ENCODE measurements around the gene MTFMT.
"Not testable (repeated sequence)": the region's sequence is repeated elsewhere in the genome, so short reads cannot be mapped to it uniquely, and the experiment has no call there.

The MTFMT gene

GRCh38 chr15:65028921-65029735 lies at the start of gene MTFMT:
Gene MTFMT (minus strand): TSS chr15:65029639. CDS start chr15:65029613, 26 bp downstream.
- DNase-seq, result peak; percentile 97

- DNase-seq, result peak; percentile 57
Observed at GRCh38 chr15:65077981-65078352, 48.5 kb upstream of the MTFMT start.

- DNase-seq, result no peak
Observed at GRCh38 chr15:65077291-65077980, 48.0 kb upstream of the MTFMT start.

- no peak for DNase-seq
Observed at GRCh38 chr15:65076486-65077290, 47.2 kb upstream of the MTFMT start, which contains the start of gene KBTBD13. Gene KBTBD13 (plus strand): TSS chr15:65076746. CDS start chr15:65076816, 70 bp downstream.

- not testable (repeated sequence) for DNase-seq
Observed at GRCh38 chr15:65075607-65076395, 46.4 kb upstream of the MTFMT start.

GRCh38 chr15:65074946-65075345 lies 45.5 kb upstream of the MTFMT start:
- not testable (repeated sequence) for DNase-seq

GRCh38 chr15:65072617-65073016 lies 43.2 kb upstream of the MTFMT start:
- DNase-seq, result no peak

- DNase-seq, result no peak
Observed at GRCh38 chr15:65072027-65072426, 42.6 kb upstream of the MTFMT start.

GRCh38 chr15:65071381-65071811 lies 42.0 kb upstream of the MTFMT start:
- no peak for DNase-seq

GRCh38 chr15:65069779-65070546 lies 40.5 kb upstream of the MTFMT start:
- no peak for DNase-seq

- DNase-seq, result no peak
Observed at GRCh38 chr15:65069179-65069578, 39.7 kb upstream of the MTFMT start.

GRCh38 chr15:65068403-65068788 lies 39.0 kb upstream of the MTFMT start:
- DNase-seq, result no peak

GRCh38 chr15:65067645-65068402 lies 38.4 kb upstream of the MTFMT start, which contains the start of gene RASL12:
Gene RASL12 (minus strand): TSS chr15:65067991. CDS start chr15:65067835, 156 bp downstream.
- no peak for DNase-seq

- DNase-seq, result no peak
Observed at GRCh38 chr15:65067317-65067644, 37.8 kb upstream of the MTFMT start.

GRCh38 chr15:65066635-65067316 lies 37.3 kb upstream of the MTFMT start:
- no peak for DNase-seq

GRCh38 chr15:65066001-65066634 lies 36.7 kb upstream of the MTFMT start:
- DNase-seq, result no peak

GRCh38 chr15:65062726-65063125 lies 33.3 kb upstream of the MTFMT start:
- no peak for DNase-seq

- DNase-seq, result no peak
Observed at GRCh38 chr15:65062061-65062460, 32.6 kb upstream of the MTFMT start.

GRCh38 chr15:65060641-65061397 lies 31.4 kb upstream of the MTFMT start:
- DNase-seq, result no peak

Measured in stimulated activated CD4-positive, alpha-beta T cell treated with anti-CD3 and anti-CD28 coated beads, Interleukin-12 subunit alpha, Interleukin-12 subunit beta, amount 100 ng/mL, for 4 hours (primary cell).